HEK293 (cell line): ENCODE results near the gene PIK3AP1.

Experiments used
- ATF2 ChIP-seq: fragments of 450-650 bp; formaldehyde crosslinking; IDR thresholded peaks from 2 replicates; pipeline ENCODE4 v1.5.1; 2016; ENCODE audit warnings: missing biosample characterization, missing genetic modification characterization, low read depth
- ZBTB7A ChIP-seq: fragments of 450-650 bp; formaldehyde crosslinking; IDR thresholded peaks from 2 replicates; pipeline ENCODE4 v1.5.1; 2016; ENCODE audit warnings: low read depth, missing biosample characterization, missing genetic modification characterization
- ZNF433 ChIP-seq: fragments of 450-650 bp; formaldehyde crosslinking; IDR thresholded peaks from 2 replicates; pipeline ENCODE4 v1.5.1; 2016; ENCODE audit warnings: missing biosample characterization, missing genetic modification characterization, low read depth
- ZNF473 ChIP-seq: fragments of 450-650 bp; formaldehyde crosslinking; IDR thresholded peaks from 2 replicates; pipeline ENCODE4 v1.5.1; 2017; ENCODE audit warnings: missing biosample characterization, missing genetic modification characterization

GRCh38 chr10:96627292-96627691 is 93.0 kb downstream of the PIK3AP1 start:
- TF ChIP-seq ZBTB7A (tag by site-specific recombination) (no peak), ZNF433 (tag by site-specific recombination) (no peak), ATF2 (no peak), ZNF473 (tag by site-specific recombination) (no peak)
